Mesendoderm (in vitro differentiated cells): ENCODE data around the gene LRGUK.
"Not testable (repeated sequence)": the region's sequence is repeated elsewhere in the genome, so short reads cannot be mapped to it uniquely, and the experiment has no call there.

Experiments
- DNase-seq: peaks from one replicate; pipeline ENCODE4 v3.0.0; 2013
- H2AK5ac ChIP-seq: 2 replicates; pipeline ENCODE4 v1.6.1; 2013; ENCODE audit warnings: low read length, inconsistent platforms
- H2BK120ac ChIP-seq: 2 replicates; pipeline ENCODE4 v1.6.1; 2013; ENCODE audit warnings: low read depth, mild to moderate bottlenecking, low read length, moderate library complexity, mixed read lengths
- H2BK15ac ChIP-seq: replicated peaks from 2 replicates; pipeline ENCODE4 v1.6.1; 2013; ENCODE audit warnings: low read depth, mild to moderate bottlenecking, moderate library complexity
- H2BK5ac ChIP-seq: 2 replicates; pipeline ENCODE4 v1.6.1; 2013; ENCODE audit warnings: low read length, inconsistent platforms
- H3K18ac ChIP-seq: 2 replicates; pipeline ENCODE4 v1.6.1; 2013; ENCODE audit warnings: mild to moderate bottlenecking, low read length, mixed read lengths
- H3K23ac ChIP-seq: one replicate; pipeline ENCODE4 v1.6.1; 2013; ENCODE audit warnings: low read length
- H3K27ac ChIP-seq: 2 replicates; pipeline ENCODE4 v1.5.1; 2013; ENCODE audit warnings: low read depth, mild to moderate bottlenecking, inconsistent platforms, low read length, moderate library complexity
- H3K27me3 ChIP-seq: 2 replicates; pipeline ENCODE4 v1.6.1; 2013; ENCODE audit warnings: low read length, control low read depth, mild to moderate bottlenecking, inconsistent platforms; ENCODE audit not compliant: insufficient read depth, poor library complexity
- H3K36me3 ChIP-seq: 2 replicates; pipeline ENCODE4 v1.6.1; 2013; ENCODE audit warnings: low read length, inconsistent platforms; ENCODE audit not compliant: control insufficient read depth, insufficient read depth
- H3K4ac ChIP-seq: one replicate; pipeline ENCODE4 v1.6.1; 2013; ENCODE audit warnings: low read depth, mild to moderate bottlenecking, low read length, moderate library complexity
- H3K4me1 ChIP-seq: 2 replicates; pipeline ENCODE4 v1.6.1; 2013; ENCODE audit warnings: low read depth, low read length, inconsistent platforms; ENCODE audit not compliant: control insufficient read depth
- H3K4me2 ChIP-seq: 2 replicates; pipeline ENCODE4 v1.6.1; 2013; ENCODE audit warnings: low read length
- H3K4me3 ChIP-seq: 2 replicates; pipeline ENCODE4 v1.5.1; 2013; ENCODE audit warnings: mild to moderate bottlenecking, low read length
- H3K56ac ChIP-seq: one replicate; pipeline ENCODE4 v1.6.1; 2013; ENCODE audit warnings: low read length
- H3K79me1 ChIP-seq: 2 replicates; pipeline ENCODE4 v1.6.1; 2013; ENCODE audit warnings: low read length, inconsistent platforms
- H3K79me2 ChIP-seq: 2 replicates; pipeline ENCODE4 v1.6.1; 2013; ENCODE audit warnings: mild to moderate bottlenecking, low read length; ENCODE audit not compliant: control insufficient read depth, insufficient read depth
- H3K9ac ChIP-seq: 2 replicates; pipeline ENCODE4 v1.6.1; 2013; ENCODE audit warnings: low read length, inconsistent platforms
- H4K5ac ChIP-seq: one replicate; pipeline ENCODE4 v1.6.1; 2013; ENCODE audit warnings: low read length
- H4K8ac ChIP-seq: one replicate; pipeline ENCODE4 v1.6.1; 2013; ENCODE audit warnings: low read depth, mild to moderate bottlenecking, control low read depth, low read length, moderate library complexity
- WGBS: extraction: QIAGEN DNeasy Blood & Tissue Kit; methylation state at CpG from one replicate; pipeline ENCODE4 v1.1.7; 2013; ENCODE audit warnings: low lambda C conversion rate, missing lambda C conversion rate; ENCODE audit not compliant: insufficient coverage; ENCODE audit errors: extremely low coverage; 5-methylcytosine and 5-hydroxymethylcytosine counted together

The LRGUK gene

GRCh38 chr7:134290286-134290685 lies 163.1 kb downstream of the LRGUK start:
- H3K9ac ChIP-seq = no peak overlapping the region
- H4K8ac ChIP-seq = no peak overlapping the region
- H3K27me3 ChIP-seq = no peaks in the 10 kb centered on the region
- no peak overlapping the region for H4K5ac ChIP-seq
- H3K79me1 ChIP-seq = no peaks in the 10 kb centered on the region
- H3K4me2 ChIP-seq = no peak overlapping the region
- H3K27ac ChIP-seq = no peak overlapping the region
- H3K23ac ChIP-seq = no peak overlapping the region
- peaks cover 6% of the 10 kb centered on the region for H3K36me3 ChIP-seq
- no peak overlapping the region for H2AK5ac ChIP-seq
- H3K4ac ChIP-seq = no peak overlapping the region
- no CpG with 5 or more reads among the region's 3 CpGs for WGBS
- H3K18ac ChIP-seq = no peak overlapping the region
- peak; percentile 7 for DNase-seq
- no peak overlapping the region for H2BK15ac ChIP-seq
- H2BK5ac ChIP-seq = no peak overlapping the region
- H3K56ac ChIP-seq = no peak overlapping the region
- no peak overlapping the region for H3K4me3 ChIP-seq
- no peak overlapping the region for H2BK120ac ChIP-seq
- H3K79me2 ChIP-seq = no peaks in the 10 kb centered on the region
- no peaks in the 10 kb centered on the region for H3K4me1 ChIP-seq

- H3K9ac ChIP-seq = no peak overlapping the region
- H2BK15ac ChIP-seq = no peak overlapping the region
- no peaks in the 10 kb centered on the region for H3K79me1 ChIP-seq
- H3K18ac ChIP-seq = no peak overlapping the region
- no peak overlapping the region for H3K4ac ChIP-seq
- no peak overlapping the region for H2AK5ac ChIP-seq
- H3K27ac ChIP-seq = no peak overlapping the region
- H2BK5ac ChIP-seq = no peak overlapping the region
- no peak overlapping the region for H3K4me2 ChIP-seq
- H3K4me3 ChIP-seq = no peak overlapping the region
- no peak overlapping the region for H4K5ac ChIP-seq
- H3K27me3 ChIP-seq = no peaks in the 10 kb centered on the region
- no peak overlapping the region for H3K23ac ChIP-seq
- no peak overlapping the region for H3K56ac ChIP-seq
- no peak overlapping the region for H4K8ac ChIP-seq
- no peaks in the 10 kb centered on the region for H3K4me1 ChIP-seq
- no peaks in the 10 kb centered on the region for H3K79me2 ChIP-seq
- peaks cover 8% of the 10 kb centered on the region for H3K36me3 ChIP-seq
- WGBS = no CpG with 5 or more reads among the region's 12 CpGs
- no peak for DNase-seq
- no peak overlapping the region for H2BK120ac ChIP-seq
Observed at GRCh38 chr7:134293002-134293740, 166.0 kb downstream of the LRGUK start.

GRCh38 chr7:134295982-134296381 lies 168.8 kb downstream of the LRGUK start:
- not testable (repeated sequence) for H3K79me1 ChIP-seq, H3K36me3 ChIP-seq, H3K27ac ChIP-seq, H2BK5ac ChIP-seq, H3K27me3 ChIP-seq, H3K4me1 ChIP-seq, H2AK5ac ChIP-seq, H3K4me2 ChIP-seq, H3K4me3 ChIP-seq, H2BK120ac ChIP-seq, H3K79me2 ChIP-seq, H3K4ac ChIP-seq, H3K56ac ChIP-seq, DNase-seq, H4K5ac ChIP-seq, H3K9ac ChIP-seq, H3K23ac ChIP-seq, H3K18ac ChIP-seq, H4K8ac ChIP-seq, H2BK15ac ChIP-seq
- no CpG with 5 or more reads among the region's 7 CpGs for WGBS

- WGBS = no CpG with 5 or more reads among the region's 2 CpGs
- DNase-seq = no peak
Observed at GRCh38 chr7:134297489-134297888, 170.3 kb downstream of the LRGUK start.

GRCh38 chr7:134298902-134299683 lies 172.0 kb downstream of the LRGUK start:
- Histone ChIP-seq H3K4me1 (no peaks in the 10 kb centered on the region), H2AK5ac (no peak overlapping the region), H2BK120ac (no peak overlapping the region), H3K27ac (no peak overlapping the region), H3K9ac (no peak overlapping the region), H2BK5ac (no peak overlapping the region), H3K23ac (no peak overlapping the region), H3K4me3 (no peak overlapping the region), H3K27me3 (no peaks in the 10 kb centered on the region), H3K4ac (no peak overlapping the region), H4K5ac (no peak overlapping the region), H3K79me1 (no peaks in the 10 kb centered on the region), H4K8ac (no peak overlapping the region), H3K36me3 (peaks cover 7% of the 10 kb centered on the region), H2BK15ac (no peak overlapping the region), H3K56ac (no peak overlapping the region), H3K18ac (no peak overlapping the region), H3K79me2 (no peaks in the 10 kb centered on the region), H3K4me2 (no peak overlapping the region)
- no peak for DNase-seq
- no CpG with 5 or more reads among the region's 10 CpGs for WGBS

More at GRCh38 chr7:134297489-134297888, 170.3 kb downstream of the LRGUK start:
- Histone ChIP-seq H3K27ac (no peak overlapping the region), H3K79me2 (no peaks in the 10 kb centered on the region), H2AK5ac (no peak overlapping the region), H4K5ac (no peak overlapping the region), H3K4me3 (no peak overlapping the region), H3K27me3 (no peaks in the 10 kb centered on the region), H3K18ac (no peak overlapping the region), H3K4me1 (no peaks in the 10 kb centered on the region), H3K56ac (no peak overlapping the region), H4K8ac (no peak overlapping the region), H3K4ac (no peak overlapping the region), H3K23ac (no peak overlapping the region), H2BK120ac (no peak overlapping the region), H3K9ac (no peak overlapping the region), H2BK15ac (no peak overlapping the region), H2BK5ac (no peak overlapping the region), H3K79me1 (no peaks in the 10 kb centered on the region), H3K4me2 (no peak overlapping the region), H3K36me3 (peaks cover 8% of the 10 kb centered on the region)
